NT2/D1 (cell line): ENCODE results near the gene EIF4E3.

Experiments
- DNase-seq: peaks from one replicate; pipeline ENCODE4 v3.0.0-alpha.2; 2011; ENCODE audit warnings: low read depth, low spot score
- H3K27me3 ChIP-seq: 2 replicates; pipeline ENCODE4 v1.6.0; 2011; ENCODE audit warnings: mild to moderate bottlenecking; ENCODE audit not compliant: insufficient read length, insufficient read depth
- H3K36me3 ChIP-seq: 2 replicates; pipeline ENCODE4 v1.6.1; 2011; ENCODE audit warnings: mild to moderate bottlenecking, low read length, mixed read lengths; ENCODE audit not compliant: insufficient read depth, insufficient read length
- H3K4me1 ChIP-seq: 2 replicates; pipeline ENCODE4 v1.5.1; 2011; ENCODE audit not compliant: insufficient read depth, insufficient read length
- H3K4me3 ChIP-seq: 2 replicates; pipeline ENCODE4 v1.5.1; 2011; ENCODE audit warnings: low read depth; ENCODE audit not compliant: insufficient read length
- H3K9ac ChIP-seq: 2 replicates; pipeline ENCODE4 v1.6.0; 2011; ENCODE audit warnings: low read depth; ENCODE audit not compliant: insufficient read length
- H3K9me3 ChIP-seq: 2 replicates; pipeline ENCODE4 v1.5.1; 2011; ENCODE audit warnings: mild to moderate bottlenecking, low read length; ENCODE audit not compliant: insufficient read depth
- SUZ12 ChIP-seq: IDR thresholded peaks from 2 replicates; pipeline ENCODE4 v1.6.1; 2011; ENCODE audit not compliant: insufficient read length, insufficient read depth; ENCODE audit errors: extremely low read depth
- YY1 ChIP-seq: IDR thresholded peaks from 2 replicates; pipeline ENCODE4 v1.6.1; 2011; ENCODE audit not compliant: insufficient read length, insufficient read depth
- ZNF274 ChIP-seq: IDR thresholded peaks from 2 replicates; pipeline ENCODE4 v1.6.1; 2011; ENCODE audit warnings: mild to moderate bottlenecking, low read depth, low read length

EIF4E3 gene

GRCh38 chr3:71673486-71673885, 51.7 kb downstream of the EIF4E3 start:
- H3K27me3 ChIP-seq = no peaks in the 10 kb centered on the region
- DNase-seq = no peak
- H3K9me3 ChIP-seq = no peaks in the 10 kb centered on the region
- H3K4me3 ChIP-seq = no peak overlapping the region
- no peak for TF ChIP-seq SUZ12
- TF ChIP-seq YY1 = no peak
- no peak for TF ChIP-seq ZNF274
- H3K4me1 ChIP-seq = no peaks in the 10 kb centered on the region
- no peaks in the 10 kb centered on the region for H3K36me3 ChIP-seq
- no peak overlapping the region for H3K9ac ChIP-seq

GRCh38 chr3:71672807-71673206, 52.4 kb downstream of the EIF4E3 start:
- Histone ChIP-seq H3K9ac (no peak overlapping the region), H3K4me3 (no peak overlapping the region), H3K27me3 (no peaks in the 10 kb centered on the region), H3K36me3 (no peaks in the 10 kb centered on the region), H3K9me3 (no peaks in the 10 kb centered on the region), H3K4me1 (no peaks in the 10 kb centered on the region)
- TF ChIP-seq ZNF274 (no peak), YY1 (no peak), SUZ12 (no peak)
- DNase-seq = no peak

GRCh38 chr3:71672340-71672739, 52.9 kb downstream of the EIF4E3 start:
- Histone ChIP-seq H3K4me1 (no peaks in the 10 kb centered on the region), H3K9me3 (no peaks in the 10 kb centered on the region), H3K4me3 (no peak overlapping the region), H3K9ac (no peak overlapping the region), H3K36me3 (no peaks in the 10 kb centered on the region), H3K27me3 (no peaks in the 10 kb centered on the region)
- no peak for DNase-seq
- TF ChIP-seq SUZ12 = no peak
- no peak for TF ChIP-seq ZNF274
- no peak for TF ChIP-seq YY1

GRCh38 chr3:71671216-71671845, 53.9 kb downstream of the EIF4E3 start:
- TF ChIP-seq YY1 (no peak), SUZ12 (no peak), ZNF274 (no peak)
- Histone ChIP-seq H3K36me3 (no peaks in the 10 kb centered on the region), H3K4me3 (no peak overlapping the region), H3K27me3 (no peaks in the 10 kb centered on the region), H3K9ac (no peak overlapping the region), H3K9me3 (no peaks in the 10 kb centered on the region), H3K4me1 (no peaks in the 10 kb centered on the region)
- no peak for DNase-seq

GRCh38 chr3:71662568-71662967, 62.6 kb downstream of the EIF4E3 start:
- no peak for DNase-seq
- Histone ChIP-seq H3K36me3 (no peaks in the 10 kb centered on the region), H3K9ac (no peak overlapping the region), H3K27me3 (no peaks in the 10 kb centered on the region), H3K4me3 (no peak overlapping the region), H3K4me1 (no peaks in the 10 kb centered on the region), H3K9me3 (no peaks in the 10 kb centered on the region)
- TF ChIP-seq ZNF274 (no peak), SUZ12 (no peak), YY1 (no peak)

GRCh38 chr3:71662056-71662455, 63.1 kb downstream of the EIF4E3 start:
- no peaks in the 10 kb centered on the region for H3K4me1 ChIP-seq
- no peak for DNase-seq

GRCh38 chr3:71659864-71660591, 65.2 kb downstream of the EIF4E3 start:
- Histone ChIP-seq H3K9ac (no peak overlapping the region), H3K4me3 (no peak overlapping the region), H3K9me3 (no peaks in the 10 kb centered on the region), H3K27me3 (no peaks in the 10 kb centered on the region), H3K36me3 (no peaks in the 10 kb centered on the region), H3K4me1 (no peaks in the 10 kb centered on the region)
- no peak for TF ChIP-seq SUZ12
- no peak for DNase-seq

More at GRCh38 chr3:71662056-71662455, 63.1 kb downstream of the EIF4E3 start:
- Histone ChIP-seq H3K9me3 (no peaks in the 10 kb centered on the region), H3K27me3 (no peaks in the 10 kb centered on the region), H3K4me3 (no peak overlapping the region), H3K36me3 (no peaks in the 10 kb centered on the region), H3K9ac (no peak overlapping the region)
- TF ChIP-seq ZNF274 (no peak), YY1 (no peak), SUZ12 (no peak)
